Peyer's patch (tissue), 4 donors: ENCODE measurements around the gene RGS11.

Experiments
- CTCF ChIP-seq, 6 experiments: fragments of 450-650 bp in 4 of 6; fragments of 200-600 bp in 2 of 6; sonication (generic) in 1 of 6; IDR thresholded peaks; one replicate each; pipeline ENCODE4 v1.5.1; 2017 to 2019; ENCODE audit warnings: antibody characterized with exemption in 6 of 6, mild to moderate bottlenecking in 3 of 6, moderate library complexity in 1 of 6
- POLR2A ChIP-seq, 2 donors: fragments of 450-650 bp; IDR thresholded peaks; one replicate each; pipeline ENCODE4 v1.5.1; 2017; ENCODE audit warnings: antibody characterized with exemption in 2 of 2, mild to moderate bottlenecking in 2 of 2, moderate library complexity in 2 of 2

DNA sequence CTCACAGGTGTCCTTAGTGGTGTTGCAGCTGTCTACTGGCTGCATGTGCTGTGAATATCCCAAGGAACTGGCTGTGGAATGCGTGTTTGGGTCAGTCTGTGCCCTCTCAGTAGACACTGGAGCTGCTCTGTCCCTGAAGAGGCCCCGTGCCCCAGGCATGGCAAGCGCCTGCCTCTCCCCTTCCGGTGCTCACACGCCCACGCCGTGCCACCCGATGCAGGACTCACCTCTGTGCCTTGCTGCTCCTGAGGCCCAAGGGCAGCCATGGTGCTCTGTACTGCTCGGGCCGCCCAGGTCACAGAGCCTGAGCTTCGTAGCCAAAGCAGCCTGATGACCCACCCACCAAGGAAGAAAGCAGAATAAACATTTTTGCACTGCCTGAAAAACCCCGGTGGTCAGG is 10.0 kb downstream of the RGS11 start:
- TF ChIP-seq POLR2A (IDR thresholded peaks at IDR 0.05) (peak in 1 of 2 donors; percentile 27), CTCF (IDR thresholded peaks at IDR 0.05) (no peak)
